Epithelial cell of esophagus (primary cell): ENCODE data around the gene HSD17B3.
A peak's percentile ranks its signal among the peaks of the same experiment; 100 is the strongest.

ENCODE experiments used
- DNase-seq: peaks from one replicate; pipeline ENCODE4 v3.0.0; 2010; ENCODE audit warnings: low read depth
- H3K4me3 ChIP-seq: 2 replicates; pipeline ENCODE4 v1.5.1; 2011; ENCODE audit warnings: mild to moderate bottlenecking, low read length, control low read depth
- CTCF ChIP-seq: IDR thresholded peaks from 2 replicates; pipeline ENCODE4 v1.5.1; 2011; ENCODE audit warnings: low read depth, mild to moderate bottlenecking, low read length, control low read depth, inconsistent platforms; ENCODE audit not compliant: insufficient read depth; ENCODE audit errors: missing control alignments

The HSD17B3 gene

GRCh38 chr9:96342571-96343245 is 40.7 kb upstream of the HSD17B3 start:
- DNase-seq = no peak
- no peak for TF ChIP-seq CTCF

GRCh38 chr9:96340707-96341106 is 38.7 kb upstream of the HSD17B3 start:
- DNase-seq = no peak
- TF ChIP-seq CTCF = no peak
- no peak overlapping the region for H3K4me3 ChIP-seq

More at GRCh38 chr9:96342571-96343245, 40.7 kb upstream of the HSD17B3 start:
- no peak overlapping the region for H3K4me3 ChIP-seq

- no peak for TF ChIP-seq CTCF
- H3K4me3 ChIP-seq = no peak overlapping the region
- no peak for DNase-seq
Observed at GRCh38 chr9:96338299-96338698, 36.3 kb upstream of the HSD17B3 start.

GRCh38 chr9:96333958-96334357 is 32.0 kb upstream of the HSD17B3 start:
- no peak for DNase-seq
- no peak overlapping the region for H3K4me3 ChIP-seq
- TF ChIP-seq CTCF = no peak

- peak; percentile 53 for DNase-seq
- no peak for TF ChIP-seq CTCF
- no peak overlapping the region for H3K4me3 ChIP-seq
Observed at GRCh38 chr9:96331236-96331947, 29.4 kb upstream of the HSD17B3 start.

GRCh38 chr9:96327694-96328352 is 25.8 kb upstream of the HSD17B3 start:
- peak; percentile 80 for TF ChIP-seq CTCF
- H3K4me3 ChIP-seq = no peak overlapping the region
- DNase-seq = peak; percentile 60
